ENCODE measurements around the gene DPM3. TPM values are rescaled to one million over a fixed set of nuclear protein-coding genes. Genes with fewer than 3 reads are reported as not detected.

The DPM3 gene
- total and polyA plus RNA-seq, 2 experiments from 2014 or later = 102 to 105 TPM

DNA sequence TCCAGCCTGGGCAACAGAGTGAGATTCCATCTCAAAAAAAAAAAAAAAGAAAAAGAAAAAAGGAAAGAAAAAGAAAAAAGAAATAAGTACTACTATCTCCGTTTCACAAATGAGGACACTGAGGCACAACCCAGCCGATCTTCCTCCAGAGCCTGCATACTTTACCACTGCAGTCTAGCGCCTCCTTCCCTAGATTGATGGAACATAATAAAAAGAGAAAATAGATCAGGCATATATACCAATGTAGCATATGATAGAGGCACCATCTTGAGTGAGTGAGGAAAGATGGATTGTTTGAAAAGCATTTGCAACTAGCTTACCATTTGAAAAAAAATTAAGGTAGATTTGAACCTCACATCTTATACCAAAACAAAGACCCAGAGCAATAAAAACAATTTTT, 5.2 kb upstream of the DPM3 start:
- H3K9me3 ChIP-seq (ENCODE audit: low read depth) = no peaks in the 10 kb centered on the region
- TF ChIP-seq, protein P1, sequence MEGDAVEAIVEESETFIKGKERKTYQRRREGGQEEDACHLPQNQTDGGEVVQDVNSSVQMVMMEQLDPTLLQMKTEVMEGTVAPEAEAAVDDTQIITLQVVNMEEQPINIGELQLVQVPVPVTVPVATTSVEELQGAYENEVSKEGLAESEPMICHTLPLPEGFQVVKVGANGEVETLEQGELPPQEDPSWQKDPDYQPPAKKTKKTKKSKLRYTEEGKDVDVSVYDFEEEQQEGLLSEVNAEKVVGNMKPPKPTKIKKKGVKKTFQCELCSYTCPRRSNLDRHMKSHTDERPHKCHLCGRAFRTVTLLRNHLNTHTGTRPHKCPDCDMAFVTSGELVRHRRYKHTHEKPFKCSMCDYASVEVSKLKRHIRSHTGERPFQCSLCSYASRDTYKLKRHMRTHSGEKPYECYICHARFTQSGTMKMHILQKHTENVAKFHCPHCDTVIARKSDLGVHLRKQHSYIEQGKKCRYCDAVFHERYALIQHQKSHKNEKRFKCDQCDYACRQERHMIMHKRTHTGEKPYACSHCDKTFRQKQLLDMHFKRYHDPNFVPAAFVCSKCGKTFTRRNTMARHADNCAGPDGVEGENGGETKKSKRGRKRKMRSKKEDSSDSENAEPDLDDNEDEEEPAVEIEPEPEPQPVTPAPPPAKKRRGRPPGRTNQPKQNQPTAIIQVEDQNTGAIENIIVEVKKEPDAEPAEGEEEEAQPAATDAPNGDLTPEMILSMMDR (IDR thresholded peaks at IDR 0.05; ENCODE audit: low read depth, low read length) = peak; percentile 7
- no peak overlapping the region for H3K27ac ChIP-seq
- H3K36me3 ChIP-seq = no peaks in the 10 kb centered on the region
- no peak for DNase-seq (ENCODE audit: low read depth in 1 of 2, low spot score in 1 of 2)
- no peaks in the 10 kb centered on the region for H3K4me1 ChIP-seq (ENCODE audit: low read depth)
- H3K4me3 ChIP-seq = no peak overlapping the region
- H3K27me3 ChIP-seq = no peaks in the 10 kb centered on the region

DNA sequence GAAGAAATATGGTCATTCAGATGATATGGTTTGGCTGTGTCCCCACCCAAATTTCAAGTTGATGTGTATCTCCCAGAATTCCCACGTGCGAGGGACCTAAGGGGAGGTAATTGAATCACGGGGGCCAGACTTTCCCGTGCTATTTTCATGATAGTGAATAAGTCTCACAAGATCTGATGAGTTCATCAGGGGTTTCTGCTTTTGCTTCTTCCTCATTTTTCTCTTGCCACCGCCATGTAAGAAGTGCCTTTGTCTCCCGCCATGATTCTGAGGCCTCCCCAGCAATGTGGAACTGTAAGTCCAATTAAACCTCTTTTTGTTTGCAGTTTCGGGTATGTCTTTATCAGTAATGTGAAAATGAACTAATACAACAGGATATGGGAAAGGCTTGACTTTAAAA, 1.4 kb upstream of the DPM3 start:
- no peaks in the 10 kb centered on the region for H3K27me3 ChIP-seq
- H3K9me3 ChIP-seq (ENCODE audit: low read depth) = no peaks in the 10 kb centered on the region
- no peak for DNase-seq (ENCODE audit: low read depth in 1 of 2, low spot score in 1 of 2)
- H3K4me3 ChIP-seq = no peak overlapping the region
- TF ChIP-seq, protein P1 (IDR thresholded peaks at IDR 0.05; ENCODE audit: low read depth, low read length) = no peak
- H3K4me1 ChIP-seq (ENCODE audit: low read depth) = peaks cover 5% of the 10 kb centered on the region
- no peaks in the 10 kb centered on the region for H3K36me3 ChIP-seq
- no peak overlapping the region for H3K27ac ChIP-seq

DNA sequence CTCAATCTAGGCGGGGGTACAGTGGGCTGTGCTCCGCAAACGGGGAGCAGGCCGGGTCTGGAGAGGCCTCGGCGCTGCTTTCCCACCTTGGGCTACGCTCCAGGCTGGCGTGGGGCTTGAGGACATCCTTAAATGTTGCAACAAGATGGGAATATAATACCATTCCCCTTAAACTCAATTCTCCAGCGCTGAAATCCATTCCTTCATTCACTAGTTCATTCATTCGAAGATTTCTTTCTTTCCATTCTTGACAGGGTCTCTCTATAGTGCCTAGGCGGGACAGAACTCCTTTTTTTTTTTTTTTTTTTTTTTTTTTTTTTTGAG, 261 bp upstream of the DPM3 start:
- H3K4me1 ChIP-seq (ENCODE audit: low read depth) = peaks cover 6% of the 10 kb centered on the region
- H3K4me3 ChIP-seq = peak overlapping the region; percentile 83
- H3K9me3 ChIP-seq (ENCODE audit: low read depth) = no peaks in the 10 kb centered on the region
- H3K36me3 ChIP-seq = no peaks in the 10 kb centered on the region
- DNase-seq (ENCODE audit: low read depth in 1 of 2, low spot score in 1 of 2) = no peak
- no peaks in the 10 kb centered on the region for H3K27me3 ChIP-seq
- H3K27ac ChIP-seq = no peak overlapping the region
- TF ChIP-seq, protein P1 (IDR thresholded peaks at IDR 0.05; ENCODE audit: low read depth, low read length) = no peak

DNA sequence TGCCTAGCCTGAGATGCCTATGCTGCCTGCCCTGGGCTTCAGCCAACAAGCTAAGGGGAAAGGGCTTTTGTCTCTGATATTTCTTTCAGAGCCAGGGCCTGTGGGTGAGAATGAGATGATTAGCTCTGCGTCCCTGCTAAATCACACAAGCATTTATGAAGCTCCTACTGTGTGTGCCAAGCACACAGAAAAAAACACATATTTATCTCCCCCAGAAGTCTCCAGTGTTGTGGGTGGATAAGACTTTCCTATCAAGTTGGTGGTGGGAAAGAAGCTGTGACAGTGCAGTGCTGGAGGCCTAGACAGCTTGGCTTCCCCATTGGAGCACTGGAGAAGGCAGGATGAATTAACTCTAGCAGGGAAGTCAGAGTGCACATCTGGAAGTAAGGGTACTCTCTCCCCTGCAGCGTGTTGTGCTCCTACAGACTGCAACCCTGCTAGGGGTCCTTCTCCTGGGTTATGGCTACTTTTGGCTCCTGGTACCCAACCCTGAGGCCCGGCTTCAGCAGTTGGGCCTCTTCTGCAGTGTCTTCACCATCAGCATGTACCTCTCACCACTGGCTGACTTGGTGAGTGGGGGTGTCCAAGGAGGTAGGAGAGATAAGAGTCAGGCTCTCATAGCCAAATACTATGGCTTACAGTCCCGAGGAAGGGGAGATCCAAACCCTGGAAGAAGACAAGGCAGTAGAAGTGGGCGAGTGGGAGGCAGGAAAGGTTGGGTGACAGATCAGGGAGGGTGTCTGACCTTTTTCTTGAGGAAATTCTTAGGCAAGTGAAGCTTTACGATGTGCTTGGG, 3.0 kb downstream of the DPM3 start:
- TF ChIP-seq, protein P1 (IDR thresholded peaks at IDR 0.05; ENCODE audit: low read depth, low read length) = no peak
- no peak for DNase-seq (ENCODE audit: low read depth in 1 of 2, low spot score in 1 of 2)
- Histone ChIP-seq H3K27me3 (no peaks in the 10 kb centered on the region), H3K4me1 (ENCODE audit: low read depth) (peaks cover 13% of the 10 kb centered on the region), H3K4me3 (no peak overlapping the region), H3K36me3 (peaks cover 18% of the 10 kb centered on the region), H3K9me3 (ENCODE audit: low read depth) (no peaks in the 10 kb centered on the region), H3K27ac (peak overlapping the region; percentile 93)

- no peak for DNase-seq (ENCODE audit: low read depth in 1 of 2, low spot score in 1 of 2)
- Histone ChIP-seq H3K4me3 (peak overlapping the region; percentile 47), H3K27me3 (no peaks in the 10 kb centered on the region), H3K4me1 (ENCODE audit: low read depth) (peaks cover 13% of the 10 kb centered on the region), H3K27ac (peak overlapping the region; percentile 93), H3K9me3 (ENCODE audit: low read depth) (no peaks in the 10 kb centered on the region), H3K36me3 (peaks cover 24% of the 10 kb centered on the region)
- TF ChIP-seq, protein P1 (IDR thresholded peaks at IDR 0.05; ENCODE audit: low read depth, low read length) = no peak
Observed at GRCh38 chr1:155136748-155137147, 3.6 kb downstream of the DPM3 start.
